Lower leg skin (tissue), 4 donors: Measurements from ENCODE around the gene FMO1. TPM values are rescaled to one million over a fixed set of nuclear protein-coding genes. Genes with fewer than 3 reads are reported as not detected.
A peak's percentile ranks its signal among the peaks of the same experiment; 100 is the strongest.

Experiments
- DNase-seq, 2 donors: peaks; one replicate each; pipeline ENCODE4 v3.0.0-alpha.2; 2019; ENCODE audit warnings: low spot score in 2 of 2
- H3K4me3 ChIP-seq: fragments of 200-600 bp; sonication (generic); 2 replicates; pipeline ENCODE4 v1.5.1; 2017; ENCODE audit warnings: mild to moderate bottlenecking, low read depth; ENCODE audit not compliant: poor library complexity, severe bottlenecking
- POLR2A ChIP-seq, 2 donors: fragments of 450-650 bp; IDR thresholded peaks; one replicate each; pipeline ENCODE4 v1.6.1; 2016 to 2017; ENCODE audit warnings: antibody characterized with exemption in 2 of 2, mild to moderate bottlenecking in 1 of 2, moderate library complexity in 1 of 2
- WGBS, 2 donors: methylation state at CpG; one replicate each; pipeline ENCODE4 v1.1.5; 2018; 5-methylcytosine and 5-hydroxymethylcytosine counted together
- intact Hi-C: fragments of 100-400 bp; cut with DNase I; formaldehyde crosslinking; loops from one replicate; pipeline ENCODE4 v1.15.0; 2023; ENCODE audit warnings: low total_unique reads
- total RNA-seq, 4 donors: library from RNA; depleted of rRNA; stranded (reverse); fragments of >200 nt; gene quantifications; one replicate each; pipeline ENCODE4 v1.1.0, GENCODE V29; 2016
- TF ChIP-seq, protein P1 (sequence below), 3 donors: fragments of 450-650 bp; IDR thresholded peaks; one replicate each; pipeline ENCODE4 v1.5.1; 2016; ENCODE audit warnings: antibody characterized with exemption in 3 of 3, mild to moderate bottlenecking in 3 of 3, moderate library complexity in 2 of 3

Gene FMO1, protein sequence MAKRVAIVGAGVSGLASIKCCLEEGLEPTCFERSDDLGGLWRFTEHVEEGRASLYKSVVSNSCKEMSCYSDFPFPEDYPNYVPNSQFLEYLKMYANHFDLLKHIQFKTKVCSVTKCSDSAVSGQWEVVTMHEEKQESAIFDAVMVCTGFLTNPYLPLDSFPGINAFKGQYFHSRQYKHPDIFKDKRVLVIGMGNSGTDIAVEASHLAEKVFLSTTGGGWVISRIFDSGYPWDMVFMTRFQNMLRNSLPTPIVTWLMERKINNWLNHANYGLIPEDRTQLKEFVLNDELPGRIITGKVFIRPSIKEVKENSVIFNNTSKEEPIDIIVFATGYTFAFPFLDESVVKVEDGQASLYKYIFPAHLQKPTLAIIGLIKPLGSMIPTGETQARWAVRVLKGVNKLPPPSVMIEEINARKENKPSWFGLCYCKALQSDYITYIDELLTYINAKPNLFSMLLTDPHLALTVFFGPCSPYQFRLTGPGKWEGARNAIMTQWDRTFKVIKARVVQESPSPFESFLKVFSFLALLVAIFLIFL
- 1 to 10 TPM in 3 of 4 donors, under 1 TPM in 1; 0.53 to 3.4 (median 2.2) TPM for total RNA-seq

GRCh38 chr1:171248302-171248701 lies at the start of gene FMO1:
TSS of gene FMO1 (plus strand) at chr1:171248494. CDS start at chr1:171258088, 9,594 bp downstream.
- TF ChIP-seq, protein P1, sequence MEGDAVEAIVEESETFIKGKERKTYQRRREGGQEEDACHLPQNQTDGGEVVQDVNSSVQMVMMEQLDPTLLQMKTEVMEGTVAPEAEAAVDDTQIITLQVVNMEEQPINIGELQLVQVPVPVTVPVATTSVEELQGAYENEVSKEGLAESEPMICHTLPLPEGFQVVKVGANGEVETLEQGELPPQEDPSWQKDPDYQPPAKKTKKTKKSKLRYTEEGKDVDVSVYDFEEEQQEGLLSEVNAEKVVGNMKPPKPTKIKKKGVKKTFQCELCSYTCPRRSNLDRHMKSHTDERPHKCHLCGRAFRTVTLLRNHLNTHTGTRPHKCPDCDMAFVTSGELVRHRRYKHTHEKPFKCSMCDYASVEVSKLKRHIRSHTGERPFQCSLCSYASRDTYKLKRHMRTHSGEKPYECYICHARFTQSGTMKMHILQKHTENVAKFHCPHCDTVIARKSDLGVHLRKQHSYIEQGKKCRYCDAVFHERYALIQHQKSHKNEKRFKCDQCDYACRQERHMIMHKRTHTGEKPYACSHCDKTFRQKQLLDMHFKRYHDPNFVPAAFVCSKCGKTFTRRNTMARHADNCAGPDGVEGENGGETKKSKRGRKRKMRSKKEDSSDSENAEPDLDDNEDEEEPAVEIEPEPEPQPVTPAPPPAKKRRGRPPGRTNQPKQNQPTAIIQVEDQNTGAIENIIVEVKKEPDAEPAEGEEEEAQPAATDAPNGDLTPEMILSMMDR (IDR thresholded peaks at IDR 0.05): no peak
- no peak for TF ChIP-seq POLR2A (IDR thresholded peaks at IDR 0.05)
- WGBS, 2 donors: 83 to 85% methylated on average over 4 of the region's 4 CpGs
- no peak within 1 kb of the TSS for H3K4me3 ChIP-seq
- intact Hi-C loops: loop anchor here (10.0 kb wide), 1 partner anchor 66 kb away; the partner anchor contains the start of gene FMO4
- DNase-seq: no peak

DNA sequence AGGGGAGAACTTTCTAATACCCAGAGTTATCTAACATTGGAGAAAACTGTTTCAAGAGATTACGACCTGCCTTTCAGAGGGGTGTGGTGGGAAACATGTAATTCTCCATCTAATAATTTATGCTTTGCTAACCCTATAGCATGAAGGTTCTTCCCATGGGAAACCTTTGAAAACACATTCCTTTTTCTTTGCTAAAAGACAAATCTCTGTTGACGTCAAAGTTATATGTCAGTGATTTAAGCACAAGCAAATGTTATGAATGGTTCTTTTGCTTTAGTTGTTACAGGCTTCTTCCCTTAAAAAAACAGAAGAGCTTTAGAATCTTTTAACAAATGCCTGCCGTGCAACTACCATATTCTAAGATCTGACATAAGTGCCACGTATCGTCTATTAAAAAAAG lies 44.0 kb upstream of the FMO1 start:
- TF ChIP-seq, protein P1 (IDR thresholded peaks at IDR 0.05): no peak
- TF ChIP-seq POLR2A (IDR thresholded peaks at IDR 0.05): no peak
- intact Hi-C loops: no loop called here
- WGBS, 2 donors: 91 to 95% methylated on average over 5 of the region's 5 CpGs
- DNase-seq: no peak
- H3K4me3 ChIP-seq: no peak overlapping the region

DNA sequence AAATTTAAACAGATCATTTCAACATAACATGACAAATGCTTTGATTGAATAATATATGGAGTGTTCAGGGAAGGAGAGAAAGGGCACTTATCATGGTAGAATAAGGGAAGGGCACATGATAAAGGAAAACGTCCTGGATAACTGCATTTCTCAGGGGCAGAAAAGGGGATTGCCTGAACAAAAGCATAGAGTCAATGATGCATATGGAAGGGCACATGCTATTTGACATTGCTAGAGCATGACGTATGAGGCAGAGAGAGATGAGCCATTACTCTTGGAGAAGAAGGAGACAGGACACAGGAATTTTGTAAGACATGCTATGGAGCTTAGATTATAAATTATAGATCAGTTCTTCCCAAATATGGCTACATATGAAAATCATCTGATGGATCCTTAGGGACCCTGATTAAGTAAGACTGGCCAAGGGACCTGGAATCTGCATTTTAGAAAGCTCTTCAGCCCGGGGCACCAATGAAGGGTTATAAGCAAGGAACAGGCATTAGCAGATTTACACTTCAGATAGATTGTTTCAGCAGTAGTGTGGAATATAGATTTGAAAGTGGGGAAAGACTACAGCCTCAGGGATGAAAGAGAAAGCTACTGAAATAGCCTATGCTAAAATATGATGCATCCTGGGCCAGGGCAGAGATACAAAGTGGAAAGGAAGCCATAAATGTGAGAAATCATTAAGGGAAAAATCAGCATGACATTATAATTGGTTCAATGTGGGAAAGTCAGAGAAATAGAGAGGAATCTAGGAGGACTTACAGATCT lies 41.9 kb upstream of the FMO1 start:
- TF ChIP-seq, protein P1 (IDR thresholded peaks at IDR 0.05): no peak
- no peak for TF ChIP-seq POLR2A (IDR thresholded peaks at IDR 0.05)
- H3K4me3 ChIP-seq: no peak overlapping the region
- no peak for DNase-seq
- 68 to 79% methylated on average over 3 of the region's 3 CpGs for WGBS, 2 donors
- intact Hi-C loops: no loop called here

DNA sequence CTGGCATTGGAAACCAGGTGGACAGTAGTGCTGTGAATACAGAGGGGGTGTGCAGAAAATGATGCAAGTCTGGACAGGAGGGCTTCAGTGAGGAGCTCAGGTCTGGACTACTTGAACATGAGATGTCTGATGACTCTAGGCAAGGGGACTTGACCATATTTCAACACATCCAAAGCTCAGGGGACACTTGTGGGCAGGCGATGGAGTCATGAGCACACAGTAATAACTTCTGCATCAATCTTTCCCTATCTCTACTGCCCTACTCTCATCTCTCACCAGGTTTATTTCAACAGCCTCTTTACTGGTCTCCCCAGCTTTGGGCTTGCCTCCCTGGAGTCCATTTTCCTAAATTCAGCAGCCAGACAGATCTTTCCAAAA lies 41.3 kb upstream of the FMO1 start:
- 67 to 85% methylated on average over 1 of the region's 1 CpG for WGBS, 2 donors
- peak in 1 of 2 donors; percentile 58 for DNase-seq
- intact Hi-C loops: no loop called here
- no peak overlapping the region for H3K4me3 ChIP-seq
- no peak for TF ChIP-seq POLR2A (IDR thresholded peaks at IDR 0.05)
- TF ChIP-seq, protein P1 (IDR thresholded peaks at IDR 0.05): no peak

DNA sequence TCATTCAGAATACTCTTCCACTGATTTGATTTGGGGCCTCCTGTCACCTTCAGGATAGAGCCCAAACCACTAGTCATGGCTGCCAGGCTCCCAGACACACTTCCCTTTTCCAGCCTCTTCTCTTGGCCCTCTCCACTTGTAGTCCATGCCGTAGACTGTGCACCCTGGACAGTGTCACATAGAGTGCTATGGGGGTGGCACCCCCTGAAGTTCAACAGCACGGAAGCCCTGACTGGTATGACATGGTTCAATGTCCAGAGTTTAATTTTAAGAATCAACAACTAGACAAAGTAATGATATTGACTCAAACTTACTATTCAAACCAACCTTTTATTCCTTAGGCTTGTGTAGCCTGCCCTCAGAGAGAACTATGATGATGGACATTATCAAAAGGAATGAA lies 40.9 kb upstream of the FMO1 start:
- 72 to 100% methylated on average over 2 of the region's 2 CpGs for WGBS, 2 donors
- TF ChIP-seq, protein P1 (IDR thresholded peaks at IDR 0.05): no peak
- TF ChIP-seq POLR2A (IDR thresholded peaks at IDR 0.05): no peak

More for the DNA sequence above, 40.9 kb upstream of the FMO1 start:
- DNase-seq: no peak
- intact Hi-C loops: no loop called here
- H3K4me3 ChIP-seq: no peak overlapping the region
